Measurements from ENCODE around the gene CHI3L2. TPM values are rescaled to one million over a fixed set of nuclear protein-coding genes. Genes with fewer than 3 reads are reported as not detected.

CHI3L2 gene
- total and polyA plus RNA-seq, 8 donors: 1.4 to 28.1 (median 2.8) TPM; not detected in 3

- H3K4me3 ChIP-seq: no peak overlapping the region
- TF ChIP-seq POLR2A (IDR thresholded peaks at IDR 0.05): no peak
- TF ChIP-seq EP300 (IDR thresholded peaks at IDR 0.05): no peak
- no peak for TF ChIP-seq POLR2AphosphoS5 (IDR thresholded peaks at IDR 0.05)
- no peak for TF ChIP-seq CTCF (IDR thresholded peaks at IDR 0.05)
- intact Hi-C loops (cut with DNase I; ENCODE audit: low total_unique reads): no loop called here
- H3K27ac ChIP-seq: no peak overlapping the region
- no peaks in the 10 kb centered on the region for H3K9me3 ChIP-seq
- DNase-seq: no peak
- no peaks in the 10 kb centered on the region for H3K4me1 ChIP-seq
- WGBS, 5 donors: 36 to 60% (median 49%) methylated on average over 1 of the region's 1 CpG
- H3K27me3 ChIP-seq: peaks cover 0 to 6% (median 0%) of the 10 kb centered on the region in 3 donors
- no peaks in the 10 kb centered on the region for H3K36me3 ChIP-seq
These were observed 8.9 kb downstream of the CHI3L2 start for GRCh38 chr1:111236379-111236778.

- WGBS, 5 donors: 71 to 84% (median 82%) methylated on average over 3 of the region's 3 CpGs
- no peaks in the 10 kb centered on the region for H3K4me1 ChIP-seq
- no peaks in the 10 kb centered on the region for H3K9me3 ChIP-seq
- no peaks in the 10 kb centered on the region for H3K36me3 ChIP-seq
- intact Hi-C loops (cut with DNase I; ENCODE audit: low total_unique reads): no loop called here
- DNase-seq: no peak
- H3K27me3 ChIP-seq: peaks cover 0 to 6% (median 0%) of the 10 kb centered on the region in 3 donors
- no peak for TF ChIP-seq EP300 (IDR thresholded peaks at IDR 0.05)
- no peak for TF ChIP-seq POLR2AphosphoS5 (IDR thresholded peaks at IDR 0.05)
- TF ChIP-seq CTCF (IDR thresholded peaks at IDR 0.05): no peak
- no peak for TF ChIP-seq POLR2A (IDR thresholded peaks at IDR 0.05)
- H3K27ac ChIP-seq: no peak overlapping the region
- H3K4me3 ChIP-seq: no peak overlapping the region
These were observed 9.3 kb downstream of the CHI3L2 start for GRCh38 chr1:111236806-111237205.

- H3K36me3 ChIP-seq: no peaks in the 10 kb centered on the region
- no peak overlapping the region for H3K27ac ChIP-seq
- H3K4me3 ChIP-seq: no peak overlapping the region
- H3K4me1 ChIP-seq: no peaks in the 10 kb centered on the region
- TF ChIP-seq CTCF (IDR thresholded peaks at IDR 0.05) (no peak), EP300 (IDR thresholded peaks at IDR 0.05) (no peak), POLR2A (IDR thresholded peaks at IDR 0.05) (no peak), POLR2AphosphoS5 (IDR thresholded peaks at IDR 0.05) (no peak)
- no peaks in the 10 kb centered on the region for H3K9me3 ChIP-seq
- intact Hi-C loops (cut with DNase I; ENCODE audit: low total_unique reads): no loop called here
- no peak for DNase-seq
- peaks cover 0 to 6% (median 0%) of the 10 kb centered on the region in 3 donors for H3K27me3 ChIP-seq
- 79 to 88% (median 82%) methylated on average over 5 of the region's 5 CpGs for WGBS, 5 donors
These were observed 10.7 kb downstream of the CHI3L2 start for GRCh38 chr1:111238056-111238795.

- no peaks in the 10 kb centered on the region for H3K27me3 ChIP-seq
- H3K36me3 ChIP-seq: no peaks in the 10 kb centered on the region
- H3K27ac ChIP-seq: no peak overlapping the region
- TF ChIP-seq POLR2AphosphoS5 (IDR thresholded peaks at IDR 0.05) (no peak), CTCF (IDR thresholded peaks at IDR 0.05) (no peak)
- WGBS, 5 donors: 67 to 96% (median 89%) methylated on average over 2 of the region's 2 CpGs
- DNase-seq: no peak
- no peaks in the 10 kb centered on the region for H3K9me3 ChIP-seq
- intact Hi-C loops (cut with DNase I; ENCODE audit: low total_unique reads): loop anchor here (10.0 kb wide), 1 partner anchor 83 kb away; no protein-coding TSS in a partner anchor
- no peak overlapping the region for H3K4me3 ChIP-seq
- no peaks in the 10 kb centered on the region for H3K4me1 ChIP-seq
These were observed 14.3 kb downstream of the CHI3L2 start for GRCh38 chr1:111241797-111242196.

Measured in stomach (tissue), 9 donors.